Spleen (tissue), 7 donors: ENCODE data around the gene GLIPR1L2.

Source experiments
- CTCF ChIP-seq, 11 experiments: fragments of 200-600 bp in 7 of 11; fragments of 450-650 bp in 4 of 11; sonication (generic) in 4 of 11; IDR thresholded peaks in 8 of 11; conservative IDR thresholded peaks in 3 of 11; 1 replicate in 7 of 11; 2 replicates in 4 of 11; pipeline versions ENCODE4 v1.4.0 to v1.8.0; 2016 to 2021; ENCODE audit warnings: antibody characterized with exemption in 11 of 11, inconsistent platforms in 4 of 11, mild to moderate bottlenecking in 1 of 11
- POLR2A ChIP-seq, 3 donors: fragments of 450-650 bp; IDR thresholded peaks; one replicate each; pipeline ENCODE4 v1.5.1; 2017; ENCODE audit warnings: antibody characterized with exemption in 3 of 3, mild to moderate bottlenecking in 1 of 3
- POLR2AphosphoS5 ChIP-seq, 3 donors: sonication (generic); formaldehyde crosslinking; IDR thresholded peaks; one replicate each; pipeline ENCODE4 v1.5.1; 2017; ENCODE audit warnings: antibody characterized with exemption in 3 of 3
- donor health status: DM: no; HTN: no; CAD: no; lungs with moderate emphysema.
- donor health status: DM: no; HTN: no; CAD: no.
- donor health status: DM: no; HTN: no; CAD: no.

DNA sequence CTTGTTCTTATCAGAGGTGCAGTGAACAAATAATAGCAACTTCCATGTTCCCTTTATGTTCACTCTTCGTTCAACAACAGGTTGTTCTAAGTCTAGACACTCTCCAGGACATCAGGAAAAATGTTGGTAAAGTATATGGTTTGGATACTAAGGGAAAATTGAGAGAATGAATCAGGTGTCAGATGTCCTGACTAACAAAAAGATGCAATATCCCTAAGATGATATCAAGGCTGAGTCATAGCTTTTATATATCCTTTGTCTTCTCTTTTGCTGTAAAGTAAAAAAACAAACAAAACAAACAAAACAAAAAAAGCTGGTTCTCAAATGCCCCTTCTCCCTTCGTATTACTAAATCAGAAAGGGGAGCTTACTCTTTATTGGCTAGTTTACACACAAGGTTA, 45.4 kb upstream of the GLIPR1L2 start:
- no peak for TF ChIP-seq CTCF (IDR thresholded peaks at IDR 0.05 in 8 of 11, conservative IDR thresholded peaks at IDR 0.05 in 3 of 11)
- no peak for TF ChIP-seq POLR2AphosphoS5 (IDR thresholded peaks at IDR 0.05)
- no peak for TF ChIP-seq POLR2A (IDR thresholded peaks at IDR 0.05)
